ENCODE data around the gene MAP6. TPM values are rescaled to one million over a fixed set of nuclear protein-coding genes. Genes with fewer than 3 reads are reported as not detected.

Gene MAP6
- total RNA-seq, 1 donor from 2014 or later: 313 TPM

DNA sequence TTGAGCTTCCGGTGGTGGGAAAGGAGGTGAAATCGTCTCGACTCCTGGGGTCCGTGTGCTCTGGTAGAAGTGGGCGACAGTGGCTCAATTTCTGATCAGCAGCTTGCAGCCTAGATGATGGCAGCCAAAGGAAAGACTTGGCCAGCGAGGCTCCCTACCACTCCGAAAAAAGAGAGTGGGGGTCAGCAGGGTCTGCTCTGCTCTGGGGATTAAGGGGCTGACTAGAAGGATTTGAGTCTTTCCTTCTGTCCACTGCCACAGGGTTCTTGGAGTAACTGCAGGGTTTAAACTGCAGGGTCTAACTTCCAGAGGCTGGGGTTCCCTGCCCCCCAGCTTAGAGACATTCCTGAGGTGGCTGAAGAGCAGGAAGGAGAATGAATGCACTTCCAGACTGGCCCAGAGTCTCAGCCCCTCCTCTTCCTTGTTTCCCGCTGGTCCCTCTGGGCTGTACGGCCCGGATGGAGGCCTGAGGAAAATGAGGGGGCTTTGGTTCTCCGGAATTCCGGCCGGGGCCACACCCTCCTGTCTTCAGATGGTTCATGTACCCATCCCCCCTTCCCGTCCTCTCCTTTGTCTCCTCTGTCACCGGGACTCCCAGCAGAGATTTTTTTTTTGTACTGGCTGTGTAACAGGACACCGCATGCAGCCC is 105.9 kb downstream of the MAP6 start:
- H3K27me3 Mint-ChIP-seq (ENCODE audit: unreplicated experiment): peaks cover 10% of the 10 kb centered on the region
- H3K4me1 Mint-ChIP-seq (ENCODE audit: low read depth, unreplicated experiment): peaks cover 19% of the 10 kb centered on the region
- H3K36me3 Mint-ChIP-seq (ENCODE audit: unreplicated experiment): no peaks in the 10 kb centered on the region
- TF ChIP-seq, protein P1, sequence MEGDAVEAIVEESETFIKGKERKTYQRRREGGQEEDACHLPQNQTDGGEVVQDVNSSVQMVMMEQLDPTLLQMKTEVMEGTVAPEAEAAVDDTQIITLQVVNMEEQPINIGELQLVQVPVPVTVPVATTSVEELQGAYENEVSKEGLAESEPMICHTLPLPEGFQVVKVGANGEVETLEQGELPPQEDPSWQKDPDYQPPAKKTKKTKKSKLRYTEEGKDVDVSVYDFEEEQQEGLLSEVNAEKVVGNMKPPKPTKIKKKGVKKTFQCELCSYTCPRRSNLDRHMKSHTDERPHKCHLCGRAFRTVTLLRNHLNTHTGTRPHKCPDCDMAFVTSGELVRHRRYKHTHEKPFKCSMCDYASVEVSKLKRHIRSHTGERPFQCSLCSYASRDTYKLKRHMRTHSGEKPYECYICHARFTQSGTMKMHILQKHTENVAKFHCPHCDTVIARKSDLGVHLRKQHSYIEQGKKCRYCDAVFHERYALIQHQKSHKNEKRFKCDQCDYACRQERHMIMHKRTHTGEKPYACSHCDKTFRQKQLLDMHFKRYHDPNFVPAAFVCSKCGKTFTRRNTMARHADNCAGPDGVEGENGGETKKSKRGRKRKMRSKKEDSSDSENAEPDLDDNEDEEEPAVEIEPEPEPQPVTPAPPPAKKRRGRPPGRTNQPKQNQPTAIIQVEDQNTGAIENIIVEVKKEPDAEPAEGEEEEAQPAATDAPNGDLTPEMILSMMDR (IDR thresholded peaks at IDR 0.05; ENCODE audit: partially characterized antibody, unreplicated experiment): no peak
- DNase-seq: peak; percentile 80
- H3K9me3 Mint-ChIP-seq (ENCODE audit: unreplicated experiment): peaks cover 7% of the 10 kb centered on the region
- peak overlapping the region; percentile 96 for H3K4me3 Mint-ChIP-seq (ENCODE audit: unreplicated experiment)
- peak overlapping the region; percentile 100 for H3K27ac Mint-ChIP-seq (ENCODE audit: unreplicated experiment)

DNA sequence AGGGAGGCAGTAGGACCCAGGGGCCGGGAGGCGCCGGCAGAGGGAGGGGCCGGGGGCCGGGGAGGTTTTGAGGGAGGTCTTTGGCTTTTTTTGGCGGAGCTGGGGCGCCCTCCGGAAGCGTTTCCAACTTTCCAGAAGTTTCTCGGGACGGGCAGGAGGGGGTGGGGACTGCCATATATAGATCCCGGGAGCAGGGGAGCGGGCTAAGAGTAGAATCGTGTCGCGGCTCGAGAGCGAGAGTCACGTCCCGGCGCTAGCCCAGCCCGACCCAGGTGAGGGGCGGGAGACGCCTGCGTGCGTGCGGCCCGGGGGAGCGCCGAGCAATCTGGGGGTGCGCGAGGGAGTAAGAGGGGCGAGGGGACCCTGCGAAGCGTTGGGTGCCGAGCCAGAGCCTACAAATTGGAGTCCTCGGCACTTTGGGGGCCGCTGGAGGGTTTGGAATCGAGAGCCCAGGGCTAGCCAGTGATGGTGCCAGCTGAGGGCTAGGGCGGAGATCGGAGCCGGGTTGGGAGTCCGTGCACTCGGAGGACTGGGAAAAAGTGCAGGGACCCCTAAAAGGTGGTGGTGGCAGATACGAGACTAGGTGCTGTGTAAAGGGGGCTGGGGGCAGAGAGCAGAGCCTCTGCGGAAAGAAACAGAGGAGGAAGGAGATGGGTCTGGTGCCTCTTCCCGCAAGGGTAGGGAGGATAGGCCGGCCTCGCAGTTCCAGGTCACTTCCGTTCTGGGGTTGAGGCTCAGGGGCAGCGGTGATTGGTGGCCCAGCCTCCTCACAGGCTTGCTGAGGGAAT is 106.6 kb downstream of the MAP6 start, which contains the start of gene SERPINH1:
Gene SERPINH1, plus strand, starts transcription at position 206 of the 788 bp plus-strand sequence. CDS start 4,097 bp downstream, outside the sequence.
- H3K4me1 Mint-ChIP-seq (ENCODE audit: low read depth, unreplicated experiment): peaks cover 19% of the 10 kb centered on the region
- H3K4me3 Mint-ChIP-seq (ENCODE audit: unreplicated experiment): peak within 1 kb of the TSS; percentile 96
- H3K27me3 Mint-ChIP-seq (ENCODE audit: unreplicated experiment): peaks cover 10% of the 10 kb centered on the region
- H3K27ac Mint-ChIP-seq (ENCODE audit: unreplicated experiment): peak within 1 kb of the TSS; percentile 100
- TF ChIP-seq, protein P1 (IDR thresholded peaks at IDR 0.05; ENCODE audit: partially characterized antibody, unreplicated experiment): no peak
- H3K9me3 Mint-ChIP-seq (ENCODE audit: unreplicated experiment): peaks cover 7% of the 10 kb centered on the region
- no peaks in the 10 kb centered on the region for H3K36me3 Mint-ChIP-seq (ENCODE audit: unreplicated experiment)
- DNase-seq: peak; percentile 87

DNA sequence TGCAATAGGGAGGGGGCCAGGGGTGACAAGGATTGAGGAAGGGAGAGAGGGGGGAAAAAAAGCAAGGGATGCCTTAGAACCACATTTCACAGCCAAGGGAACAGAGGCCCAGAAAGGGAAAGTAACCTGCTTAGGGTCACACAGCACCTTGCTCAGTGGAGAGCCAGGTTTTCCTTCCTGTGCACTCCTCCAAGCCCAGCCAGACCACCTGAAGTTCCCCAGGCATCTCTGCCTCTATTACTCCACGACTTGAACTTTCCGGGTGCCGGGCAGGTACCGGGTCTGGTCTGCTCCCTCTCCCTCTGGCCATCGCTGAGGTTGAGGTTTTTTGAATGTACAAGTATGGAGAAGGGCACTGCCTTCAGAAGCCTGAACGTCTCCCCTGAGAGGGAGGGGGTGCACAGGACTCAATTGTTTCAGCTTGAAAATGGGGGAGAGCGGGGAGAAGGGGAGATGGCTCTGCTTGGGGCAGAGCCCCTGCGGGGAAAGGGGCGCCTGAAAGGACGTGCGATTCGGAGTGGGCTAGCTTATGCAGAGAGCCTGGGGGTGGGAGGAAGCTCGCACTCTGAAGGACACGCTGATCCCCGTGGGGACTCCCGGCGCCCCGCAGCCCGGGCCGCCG is 107.3 kb downstream of the MAP6 start:
- peaks cover 19% of the 10 kb centered on the region for H3K4me1 Mint-ChIP-seq (ENCODE audit: low read depth, unreplicated experiment)
- H3K9me3 Mint-ChIP-seq (ENCODE audit: unreplicated experiment): peaks cover 7% of the 10 kb centered on the region
- H3K27me3 Mint-ChIP-seq (ENCODE audit: unreplicated experiment): peaks cover 10% of the 10 kb centered on the region
- peak overlapping the region; percentile 83 for H3K27ac Mint-ChIP-seq (ENCODE audit: unreplicated experiment)
- TF ChIP-seq, protein P1 (IDR thresholded peaks at IDR 0.05; ENCODE audit: partially characterized antibody, unreplicated experiment): no peak
- DNase-seq: no peak
- H3K4me3 Mint-ChIP-seq (ENCODE audit: unreplicated experiment): peak overlapping the region; percentile 96
- H3K36me3 Mint-ChIP-seq (ENCODE audit: unreplicated experiment): no peaks in the 10 kb centered on the region

DNA sequence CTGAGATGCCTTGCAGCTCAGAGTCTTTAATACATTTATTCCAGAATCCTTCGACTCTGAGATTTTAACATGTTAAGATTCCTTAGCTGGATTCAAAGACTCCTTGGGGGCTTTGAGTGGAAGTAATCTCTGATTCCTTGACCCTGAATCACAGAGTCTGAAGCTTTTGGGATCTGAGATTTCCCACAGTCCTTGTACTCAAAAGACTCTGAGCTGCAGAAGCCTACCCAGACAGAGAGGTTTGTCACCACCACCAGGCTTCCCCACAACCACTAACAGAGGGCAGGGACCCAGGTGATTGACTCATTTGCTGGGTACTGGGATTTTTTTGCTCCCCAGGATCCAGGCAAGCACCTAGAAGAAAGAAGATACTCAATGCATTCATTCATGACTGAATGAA is 108.2 kb downstream of the MAP6 start:
- Mint-ChIP-seq H3K9me3 (ENCODE audit: unreplicated experiment) (peaks cover 7% of the 10 kb centered on the region), H3K36me3 (ENCODE audit: unreplicated experiment) (no peaks in the 10 kb centered on the region), H3K27me3 (ENCODE audit: unreplicated experiment) (peaks cover 10% of the 10 kb centered on the region), H3K4me1 (ENCODE audit: low read depth, unreplicated experiment) (peaks cover 19% of the 10 kb centered on the region), H3K4me3 (ENCODE audit: unreplicated experiment) (no peak overlapping the region), H3K27ac (ENCODE audit: unreplicated experiment) (no peak overlapping the region)
- DNase-seq: no peak
- TF ChIP-seq, protein P1 (IDR thresholded peaks at IDR 0.05; ENCODE audit: partially characterized antibody, unreplicated experiment): no peak
